Gastrocnemius medialis (tissue), 4 donors: ENCODE data around the gene LAMB2. TPM values are rescaled to one million over a fixed set of nuclear protein-coding genes. Genes with fewer than 3 reads are reported as not detected.

Experiments
- ATAC-seq, 2 donors: fragments of 150-250 bp; one replicate each; pipeline ENCODE4 v1.9.1; 2016
- DNase-seq, 2 donors: peaks; one replicate each; pipeline ENCODE4 v3.0.0-alpha.2; 2019
- H3K27ac ChIP-seq, 4 donors: fragments of 200-600 bp; sonication (generic); 1 replicate in 1 of 4; 2 replicates in 3 of 4; pipeline ENCODE4 v1.5.1; 2016 to 2018; ENCODE audit warnings: mild to moderate bottlenecking in 2 of 4, moderate library complexity in 1 of 4
- H3K27me3 ChIP-seq, 3 donors: fragments of 200-600 bp; sonication (generic) in 2 of 3; 1 replicate in 1 of 3; 2 replicates in 2 of 3; pipeline versions ENCODE4 v1.5.1 to v1.6.0; 2016 to 2019; ENCODE audit warnings: mild to moderate bottlenecking in 1 of 3, moderate library complexity in 1 of 3
- H3K36me3 ChIP-seq, 2 donors: fragments of 200-600 bp; sonication (generic) in 1 of 2; one replicate each; pipeline ENCODE4 v1.5.1; 2017 to 2018
- H3K4me1 ChIP-seq, 2 donors: fragments of 200-600 bp; sonication (generic) in 1 of 2; one replicate each; pipeline ENCODE4 v1.5.1; 2016 to 2017; ENCODE audit warnings: mild to moderate bottlenecking in 2 of 2
- H3K4me3 ChIP-seq, 4 donors: fragments of 200-600 bp; sonication (generic) in 3 of 4; 1 replicate in 1 of 4; 2 replicates in 3 of 4; pipeline ENCODE4 v1.5.1; 2016 to 2019; ENCODE audit warnings: mild to moderate bottlenecking in 2 of 4
- H3K9me3 ChIP-seq, 3 donors: fragments of 200-600 bp; sonication (generic) in 2 of 3; 1 replicate in 1 of 3; 2 replicates in 2 of 3; pipeline ENCODE4 v1.5.1; 2016 to 2019
- CTCF ChIP-seq, 5 experiments: fragments of 450-650 bp in 3 of 5; fragments of 200-600 bp in 2 of 5; sonication (generic) in 2 of 5; IDR thresholded peaks in 4 of 5; conservative IDR thresholded peaks in 1 of 5; 1 replicate in 4 of 5; 2 replicates in 1 of 5; pipeline ENCODE4 v1.5.1; 2016 to 2019; ENCODE audit warnings: antibody characterized with exemption in 5 of 5, mild to moderate bottlenecking in 3 of 5, moderate library complexity in 3 of 5
- POLR2A ChIP-seq, 2 donors: fragments of 450-650 bp; IDR thresholded peaks; one replicate each; pipeline ENCODE4 v1.6.1; 2017; ENCODE audit warnings: antibody characterized with exemption in 2 of 2, mild to moderate bottlenecking in 2 of 2, moderate library complexity in 2 of 2
- in situ Hi-C, 4 donors: fragments of 200-750 bp; cut with MboI; loops; one replicate each; pipeline versions ENCODE4 v1.15.0 to v1.8.0; 2017; ENCODE audit warnings: low sequenced_read_pairs in 4 of 4
- intact Hi-C: fragments of 100-400 bp; cut with DNase I; formaldehyde crosslinking; loops from one replicate; pipeline ENCODE4 v1.15.1; 2023; ENCODE audit warnings: low total_unique reads
- microRNA-seq, 2 donors: library from miRNA; unstranded; fragments of <30 nt; microRNA quantifications; one replicate each; pipeline ENCODE4, GENCODE V29; 2016; ENCODE audit warnings: borderline replicate concordance in 2 of 2
- total RNA-seq, 4 donors: library from RNA; depleted of rRNA; stranded (reverse); fragments of >200 nt; gene quantifications; one replicate each; pipeline versions ENCODE4 v1.1.0 to v1.2.3, GENCODE V29; 2016

The LAMB2 gene
- total RNA-seq, 4 donors from 2014 or later: 154 to 355 (median 243) TPM

GRCh38 chr3:49079270-49079669, 53.6 kb downstream of the LAMB2 start:
- no peak overlapping the region for H3K4me3 ChIP-seq
- in situ Hi-C loops (no loop called here), intact Hi-C loops (no loop called here)
- DNase-seq: no peak
- no peaks in the 10 kb centered on the region for H3K27me3 ChIP-seq
- ATAC-seq: no peak
- peaks cover 0 to 39% of the 10 kb centered on the region in 2 donors for H3K36me3 ChIP-seq
- H3K4me1 ChIP-seq: peaks cover 0 to 3% of the 10 kb centered on the region in 2 donors
- no peak for TF ChIP-seq POLR2A (IDR thresholded peaks at IDR 0.05)
- no peak for TF ChIP-seq CTCF (IDR thresholded peaks at IDR 0.05 in 4 of 5, conservative IDR thresholded peaks at IDR 0.05 in 1 of 5)
- H3K9me3 ChIP-seq: no peaks in the 10 kb centered on the region
- H3K27ac ChIP-seq: no peak overlapping the region

- intact Hi-C loops: no loop called here
- Histone ChIP-seq H3K27me3 (no peaks in the 10 kb centered on the region), H3K9me3 (no peaks in the 10 kb centered on the region), H3K27ac (no peak overlapping the region), H3K4me3 (no peak overlapping the region), H3K4me1 (peaks cover 0 to 3% of the 10 kb centered on the region in 2 donors), H3K36me3 (peaks cover 4 to 65% of the 10 kb centered on the region in 2 donors)
- no peak for DNase-seq
- in situ Hi-C loops: no loop called here
- no peak for TF ChIP-seq POLR2A (IDR thresholded peaks at IDR 0.05)
- no peak for ATAC-seq
Observed at GRCh38 chr3:49076646-49077045, 56.2 kb downstream of the LAMB2 start.

GRCh38 chr3:49076116-49076515, 56.7 kb downstream of the LAMB2 start:
- H3K36me3 ChIP-seq: peaks cover 4 to 70% of the 10 kb centered on the region in 2 donors
- ATAC-seq: no peak
- TF ChIP-seq CTCF (IDR thresholded peaks at IDR 0.05 in 4 of 5, conservative IDR thresholded peaks at IDR 0.05 in 1 of 5): no peak
- no peak for TF ChIP-seq POLR2A (IDR thresholded peaks at IDR 0.05)
- intact Hi-C loops: no loop called here
- no peaks in the 10 kb centered on the region for H3K9me3 ChIP-seq
- no peak overlapping the region for H3K4me3 ChIP-seq
- in situ Hi-C loops: no loop called here
- DNase-seq: no peak
- no peak overlapping the region for H3K27ac ChIP-seq
- no peaks in the 10 kb centered on the region for H3K27me3 ChIP-seq
- H3K4me1 ChIP-seq: peaks cover 0 to 3% of the 10 kb centered on the region in 2 donors

Small RNAs within 50 kb of the gene (microRNA-seq; reads per million reads assigned to microRNA genes)
- gene MIR6890: 0 reads per million in 2 donors

Other genes starting within 250 kb of the LAMB2 start
- 100 to 1,000 TPM in 1 of 4 donors, 10 to 100 TPM in 3; 67.8 to 110 (median 83.4) TPM for gene SLC25A20, start 234.2 kb downstream of the LAMB2 start, total RNA-seq
- gene ARIH2, start 214.2 kb downstream of the LAMB2 start, total RNA-seq: 100 to 1,000 TPM; 118 to 176 (median 143) TPM
- gene P4HTM, start 142.8 kb downstream of the LAMB2 start, total RNA-seq: 10 to 100 TPM; 13.6 to 21.7 (median 20.3) TPM
- gene WDR6, start 125.7 kb downstream of the LAMB2 start, total RNA-seq: 10 to 100 TPM; 40.4 to 50.9 (median 45.5) TPM
- 10 to 100 TPM; 10.6 to 20.1 (median 16.3) TPM for gene DALRD3, start 114.5 kb downstream of the LAMB2 start, total RNA-seq
- gene NDUFAF3, start 110.9 kb downstream of the LAMB2 start, total RNA-seq: 100 to 1,000 TPM; 129 to 181 (median 148) TPM
- 100 to 1,000 TPM; 178 to 229 (median 205) TPM for gene IMPDH2, start 103.7 kb downstream of the LAMB2 start, total RNA-seq
- 10 to 100 TPM; 35.8 to 65.6 (median 47.1) TPM for gene QRICH1, start 39.0 kb downstream of the LAMB2 start, total RNA-seq
- gene QARS1, start 28.3 kb downstream of the LAMB2 start, total RNA-seq: 100 to 1,000 TPM; 157 to 259 (median 173) TPM
- 100 to 1,000 TPM; 100 to 188 (median 128) TPM for gene USP19, start 12.2 kb downstream of the LAMB2 start, total RNA-seq
- 10 to 100 TPM; 20.0 to 31.0 (median 22.0) TPM for gene CCDC71, start 33.3 kb upstream of the LAMB2 start, total RNA-seq
- 10 to 100 TPM; 15.8 to 35.8 (median 26.0) TPM for gene KLHDC8B, start 38.5 kb upstream of the LAMB2 start, total RNA-seq
- gene C3orf62, start 144.2 kb upstream of the LAMB2 start, total RNA-seq: 1 to 10 TPM in 2 of 4 donors, under 1 TPM in 2; 0.78 to 1.9 (median 1.3) TPM
- 10 to 100 TPM in 1 of 4 donors, 1 to 10 TPM in 3; 7.2 to 10.2 (median 9.1) TPM for gene USP4, start 207.0 kb upstream of the LAMB2 start, total RNA-seq
- gene GPX1, start 225.3 kb upstream of the LAMB2 start, total RNA-seq: 100 to 1,000 TPM in 3 of 4 donors, 10 to 100 TPM in 1; 75.2 to 157 (median 123) TPM